GM18502 (cell line): ENCODE measurements around the gene WWOX.

Experiments used
- ATAC-seq: cut with Tn5 transposase; IDR thresholded peaks from one replicate; pipeline ENCODE4 v1.9.1; 2021; ENCODE audit warnings: mild to moderate bottlenecking; ENCODE audit not compliant: unreplicated experiment, poor library complexity

The WWOX gene

GRCh38 chr16:78611318-78611717, 511.9 kb downstream of the WWOX start:
- ATAC-seq: no peak

- no peak for ATAC-seq
These were observed 520.4 kb downstream of the WWOX start for GRCh38 chr16:78619811-78620210.

GRCh38 chr16:78620291-78620690, 520.8 kb downstream of the WWOX start:
- ATAC-seq: no peak

- ATAC-seq: no peak
These were observed 524.3 kb downstream of the WWOX start for GRCh38 chr16:78623796-78624195.

DNA sequence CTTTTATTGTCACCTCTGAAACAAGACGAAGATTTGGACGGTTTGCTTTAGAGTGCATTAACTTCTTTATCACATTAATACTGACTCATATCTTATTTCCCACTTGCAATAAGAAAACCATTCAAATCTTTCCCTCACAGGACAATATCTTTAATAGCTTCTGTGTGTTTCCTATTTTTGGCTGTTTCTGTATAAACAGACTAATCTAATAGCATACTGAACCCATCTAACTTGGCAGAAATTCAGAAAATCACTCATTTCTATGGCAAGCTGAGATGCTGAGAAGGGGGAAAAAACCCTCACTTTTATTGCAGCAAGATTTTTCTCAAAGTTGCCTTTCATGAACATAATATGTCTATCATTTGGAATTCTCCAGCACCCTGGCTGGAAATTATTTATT, 524.9 kb downstream of the WWOX start:
- ATAC-seq: no peak

GRCh38 chr16:78628461-78629045, 529.1 kb downstream of the WWOX start:
- ATAC-seq: no peak

- no peak for ATAC-seq
These were observed 529.7 kb downstream of the WWOX start for GRCh38 chr16:78629173-78629572.

DNA sequence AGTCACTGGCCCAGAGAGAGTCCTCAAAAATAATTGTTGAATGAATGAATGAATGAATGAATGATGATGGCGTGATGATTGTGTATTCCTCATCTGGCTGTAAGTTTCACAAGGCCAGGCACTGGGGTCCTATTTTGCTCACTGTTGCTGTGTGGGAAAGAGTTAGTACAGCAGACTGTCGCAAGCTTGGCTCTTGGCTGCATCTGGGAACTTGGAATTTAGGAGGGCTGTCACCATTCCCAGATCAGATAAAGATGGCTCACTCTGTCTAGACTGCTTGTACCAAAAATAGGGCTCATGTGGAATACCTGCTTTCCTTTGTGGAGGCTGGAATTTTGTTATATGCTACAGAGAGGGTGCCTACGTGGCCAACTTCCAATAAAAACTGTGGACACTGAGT, 530.6 kb downstream of the WWOX start:
- ATAC-seq: no peak

DNA sequence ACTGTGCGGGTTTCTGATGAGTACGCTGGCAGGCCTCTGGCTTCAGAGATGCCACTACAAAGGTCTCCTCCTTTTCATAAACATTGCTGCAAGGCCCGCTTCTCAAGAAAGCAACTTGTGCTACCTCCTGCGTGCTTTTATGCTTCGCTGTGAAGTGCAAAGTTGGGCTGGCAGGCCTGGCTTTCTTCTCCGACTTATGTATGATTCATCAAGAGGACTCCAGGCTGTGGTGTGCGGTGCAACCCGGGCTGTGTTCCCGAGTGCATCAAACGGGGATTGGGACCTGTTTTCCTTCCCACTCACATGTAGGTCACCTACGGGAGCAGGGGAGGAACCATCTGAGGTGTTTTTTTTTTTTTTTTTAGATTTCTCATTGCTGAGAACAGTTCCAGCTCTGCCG, 534.1 kb downstream of the WWOX start:
- no peak for ATAC-seq

GRCh38 chr16:78635807-78636206, 536.4 kb downstream of the WWOX start:
- no peak for ATAC-seq

- ATAC-seq: no peak
These were observed 538.9 kb downstream of the WWOX start for GRCh38 chr16:78638371-78638770.

GRCh38 chr16:78639775-78640174, 540.3 kb downstream of the WWOX start:
- no peak for ATAC-seq

DNA sequence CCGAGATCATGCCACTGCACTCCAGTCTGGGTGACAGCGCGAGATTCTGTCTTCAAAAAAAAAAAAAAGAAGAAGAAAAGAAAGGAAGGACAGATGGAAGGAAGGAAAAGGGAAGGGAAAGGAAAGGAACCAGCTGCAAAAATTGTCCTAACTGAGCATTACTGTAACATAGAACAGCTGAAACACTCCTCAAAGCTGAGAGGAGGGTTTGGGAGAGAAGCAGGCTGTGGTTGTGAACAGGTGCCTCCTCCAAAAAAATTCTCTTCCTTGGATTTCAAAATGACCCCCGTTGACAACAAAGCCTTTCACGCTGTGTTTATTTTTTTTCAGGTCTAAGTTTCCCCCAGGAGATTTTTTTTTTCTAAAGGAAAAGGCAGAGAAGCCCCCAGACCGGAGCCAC, 541.4 kb downstream of the WWOX start:
- no peak for ATAC-seq

GRCh38 chr16:78641433-78641832, 542.0 kb downstream of the WWOX start:
- no peak for ATAC-seq

GRCh38 chr16:78642621-78643285, 543.3 kb downstream of the WWOX start:
- no peak for ATAC-seq

- ATAC-seq: no peak
These were observed 546.2 kb downstream of the WWOX start for GRCh38 chr16:78645657-78646056.

DNA sequence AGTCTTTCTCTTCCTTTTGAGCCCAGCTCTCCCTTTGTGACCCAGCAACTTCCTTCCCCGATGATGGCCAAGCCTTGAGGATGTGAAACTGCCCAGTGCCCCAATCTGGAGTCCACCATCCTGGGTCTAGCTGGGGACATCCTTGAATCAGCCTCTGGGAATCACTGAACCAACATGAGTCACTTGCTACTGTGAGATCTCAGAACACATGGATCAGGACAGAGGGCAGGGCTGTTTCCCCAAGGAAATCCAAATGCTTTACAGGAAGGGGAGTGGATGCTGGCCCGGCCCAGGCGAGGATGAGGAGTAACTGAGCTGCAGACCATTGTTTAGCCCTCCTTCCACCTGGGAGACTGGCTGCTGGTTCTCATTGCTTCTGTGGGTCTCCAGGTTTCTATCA, 547.6 kb downstream of the WWOX start:
- no peak for ATAC-seq

GRCh38 chr16:78647491-78647890, 548.0 kb downstream of the WWOX start:
- no peak for ATAC-seq

DNA sequence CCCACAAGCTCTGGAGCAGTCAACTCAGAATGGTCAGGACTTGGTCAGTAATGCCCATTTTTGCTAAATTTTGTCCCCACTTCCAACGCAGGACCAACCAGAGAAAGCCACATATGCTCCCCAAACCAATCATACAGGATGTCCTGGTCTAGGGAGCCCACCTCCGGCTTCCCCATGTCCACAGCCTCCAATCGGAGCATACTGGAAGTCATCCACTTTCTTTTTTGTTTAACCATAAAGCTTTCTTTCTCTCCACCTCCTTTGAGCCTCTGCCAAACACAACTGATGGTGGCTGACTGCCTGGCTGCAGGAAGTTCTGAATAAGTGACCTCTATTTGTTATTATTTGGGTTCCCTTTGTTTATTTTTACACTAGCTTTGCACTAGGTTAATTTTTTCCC, 549.1 kb downstream of the WWOX start:
- no peak for ATAC-seq

DNA sequence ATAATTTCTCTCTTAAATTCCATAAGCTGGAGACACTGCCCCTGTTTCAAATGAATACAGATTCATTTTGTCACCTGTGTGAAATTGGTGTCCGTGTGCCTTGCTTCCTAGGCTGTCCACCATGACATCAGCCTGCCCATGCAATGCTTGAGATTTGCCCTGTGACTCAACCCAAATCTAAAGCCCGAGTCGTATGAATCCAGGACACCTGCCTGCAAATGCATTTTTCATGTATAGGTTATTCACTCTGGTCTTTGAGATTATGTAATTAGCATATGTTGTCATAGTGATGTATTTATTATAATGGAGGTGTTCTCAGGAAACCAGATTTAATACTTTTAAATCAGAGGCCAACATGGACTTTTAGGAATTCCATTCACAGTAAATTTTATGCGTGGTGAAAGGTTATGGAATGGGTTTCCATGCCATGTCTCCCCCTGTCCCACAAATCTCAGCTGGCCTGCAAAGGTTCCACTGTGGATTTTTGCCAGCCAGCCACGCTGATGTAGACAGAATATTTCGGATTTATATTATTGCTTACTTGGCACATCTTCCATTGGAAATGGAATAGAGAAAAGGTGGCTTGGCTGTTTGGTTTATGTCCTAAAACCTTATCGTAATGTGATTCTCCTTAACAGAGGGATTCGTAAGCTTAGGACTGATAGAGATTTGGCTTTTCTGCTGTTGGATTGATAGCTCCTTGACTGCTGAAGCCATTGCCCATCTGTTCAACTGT, 551.1 kb downstream of the WWOX start:
- no peak for ATAC-seq

- ATAC-seq: no peak
These were observed 555.5 kb downstream of the WWOX start for GRCh38 chr16:78654929-78655328.
